GM19467 (cell line): ENCODE measurements around the gene FAM83E.

ENCODE experiments used
- ATAC-seq: cut with Tn5 transposase; IDR thresholded peaks from one replicate; pipeline ENCODE4 v1.9.1; 2021; ENCODE audit warnings: mild to moderate bottlenecking, moderate library complexity; ENCODE audit not compliant: unreplicated experiment

FAM83E gene

GRCh38 chr19:48613852-48614435 is 932 bp downstream of the FAM83E start:
- no peak for ATAC-seq

DNA sequence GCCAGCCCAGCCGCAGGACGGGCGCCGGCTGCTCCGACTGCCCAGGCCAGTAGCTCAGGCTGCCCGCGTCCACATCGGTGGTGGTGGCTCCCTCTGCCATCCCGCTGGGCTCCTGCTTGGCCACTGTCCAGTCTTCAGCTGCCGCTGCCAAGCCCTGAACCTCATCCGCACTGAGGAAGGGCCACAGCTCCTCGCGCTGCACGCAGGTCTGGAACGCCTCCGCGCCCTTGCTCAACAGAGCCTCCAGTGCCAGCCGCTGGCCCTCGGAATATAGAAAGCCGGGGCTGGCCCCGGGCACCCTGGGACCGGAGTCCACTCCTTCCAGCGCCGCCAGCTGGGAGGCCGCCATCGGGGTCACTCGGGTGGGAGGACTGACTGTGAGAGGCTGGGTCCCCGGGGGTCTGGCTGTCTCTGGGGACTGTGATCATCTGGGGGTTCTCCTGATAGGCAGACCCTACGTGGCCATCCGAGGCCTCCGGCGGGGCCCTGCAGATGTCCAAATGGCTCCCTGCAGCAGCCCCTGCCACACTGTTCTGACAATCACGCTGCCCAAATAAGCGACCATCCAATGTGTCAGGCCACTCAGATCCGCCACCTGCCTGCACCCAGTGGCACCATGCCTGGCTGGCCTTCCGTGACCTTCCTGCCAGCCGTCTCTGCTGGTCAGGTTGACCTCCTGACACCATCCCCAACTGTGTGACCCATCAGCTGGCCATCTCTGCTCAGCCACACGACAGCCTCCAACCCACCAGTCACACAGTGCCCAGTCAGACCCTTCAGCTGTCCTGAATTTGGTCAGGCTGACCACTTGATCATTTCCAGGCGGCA is 1.6 kb downstream of the FAM83E start:
- ATAC-seq, result no peak

GRCh38 chr19:48611872-48612271 is 3.0 kb downstream of the FAM83E start:
- ATAC-seq, result no peak

GRCh38 chr19:48609571-48610108 is 5.2 kb downstream of the FAM83E start:
- no peak for ATAC-seq

DNA sequence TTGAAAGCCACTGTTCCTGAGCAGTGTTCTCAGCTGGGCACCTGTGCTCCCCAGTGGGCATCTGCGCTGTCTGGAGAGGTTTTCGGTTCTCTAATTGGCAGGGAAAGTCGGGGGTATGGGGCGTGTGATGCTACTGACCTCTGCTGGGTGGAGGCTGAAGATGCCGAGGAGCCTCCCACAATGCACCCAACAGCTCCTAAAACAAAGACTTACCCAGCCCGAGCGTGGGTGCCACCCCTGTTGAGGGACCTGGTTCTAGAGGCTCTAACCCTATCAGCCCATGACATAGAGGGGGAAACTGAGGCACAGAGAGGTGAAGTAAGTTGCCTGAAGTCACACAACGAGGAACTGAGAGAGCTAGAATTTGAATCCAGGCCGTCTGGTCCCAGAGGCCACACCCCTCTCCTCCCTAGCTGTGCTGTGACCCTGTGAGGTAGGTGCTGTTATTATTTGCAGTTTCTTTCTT is 6.0 kb downstream of the FAM83E start:
- no peak for ATAC-seq

DNA sequence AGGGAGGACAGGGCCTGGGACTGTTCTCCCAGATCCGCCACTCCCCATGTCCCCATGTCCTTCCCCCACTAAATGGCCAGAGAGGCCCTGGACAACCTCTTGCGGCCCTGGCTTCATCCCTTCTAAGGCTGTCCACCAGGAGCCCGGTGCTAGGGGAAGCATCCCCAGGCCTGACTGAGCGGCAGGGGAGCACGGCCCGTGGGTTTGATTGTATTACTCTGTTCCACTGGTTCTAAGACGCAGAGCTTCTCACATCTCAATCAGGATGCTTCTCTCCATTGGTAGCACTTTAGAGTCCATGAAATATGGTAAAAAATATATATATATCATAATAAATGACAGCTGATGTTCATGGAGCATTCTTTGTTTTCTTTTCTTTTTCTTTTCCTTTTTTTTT is 7.5 kb downstream of the FAM83E start:
- no peak for ATAC-seq

- no peak for ATAC-seq
Measured at GRCh38 chr19:48606463-48607358, 8.2 kb downstream of the FAM83E start, which contains the start of gene SPACA4. TSS of gene SPACA4 (plus strand) at chr19:48606742. CDS start at chr19:48606979, 237 bp downstream.

- ATAC-seq, result no peak
Measured at GRCh38 chr19:48603850-48604249, 11.0 kb downstream of the FAM83E start.

DNA sequence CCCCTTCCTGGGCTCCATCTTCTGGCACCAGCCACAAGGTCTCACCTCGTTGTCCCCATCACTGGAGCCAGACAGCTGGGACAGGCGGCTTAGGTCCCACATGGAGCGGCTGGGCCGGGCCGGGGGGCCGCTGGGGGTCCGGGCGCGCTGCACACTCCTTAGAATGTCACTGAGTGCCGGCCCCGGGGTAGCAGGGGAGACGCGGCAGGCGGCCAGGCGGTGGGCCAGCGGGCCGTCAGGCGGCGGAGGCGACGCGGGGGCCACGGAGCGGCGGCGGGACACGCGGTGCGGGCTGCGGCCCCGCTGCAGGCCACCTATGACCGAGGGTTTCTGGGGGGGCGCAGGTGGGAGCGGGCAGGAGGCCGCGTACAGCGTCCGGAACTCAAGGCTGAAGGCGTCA is 11.4 kb downstream of the FAM83E start:
- ATAC-seq, result no peak

- ATAC-seq, result no peak
Measured at GRCh38 chr19:48603001-48603400, 11.9 kb downstream of the FAM83E start.

- ATAC-seq, result no peak
Measured at GRCh38 chr19:48600679-48601417, 14.0 kb downstream of the FAM83E start.

- ATAC-seq, result no peak
Measured at GRCh38 chr19:48598996-48599700, 15.7 kb downstream of the FAM83E start.

GRCh38 chr19:48596679-48597465 is 18.0 kb downstream of the FAM83E start:
- no peak for ATAC-seq

DNA sequence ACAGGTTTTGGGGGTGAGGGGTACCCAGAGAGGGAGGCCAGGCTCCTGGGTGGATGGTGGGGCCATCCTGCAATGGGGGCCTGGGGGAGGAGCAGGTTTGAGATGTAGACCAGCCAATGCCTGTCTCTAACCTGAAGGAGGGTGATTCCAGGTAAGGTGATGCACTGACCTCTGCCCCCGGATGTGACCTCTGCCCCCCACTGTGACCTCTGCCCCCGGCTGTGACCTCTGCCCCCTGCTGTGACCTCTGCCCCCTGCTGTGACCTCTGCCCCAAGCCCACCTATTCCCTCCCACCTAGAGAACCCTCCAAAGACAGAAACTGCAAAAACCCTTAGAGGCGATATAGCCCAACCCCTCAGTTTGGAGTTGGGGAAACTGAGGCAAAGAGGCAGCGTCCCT is 18.6 kb downstream of the FAM83E start:
- ATAC-seq, result no peak

GRCh38 chr19:48595833-48596232 is 19.0 kb downstream of the FAM83E start:
- no peak for ATAC-seq

DNA sequence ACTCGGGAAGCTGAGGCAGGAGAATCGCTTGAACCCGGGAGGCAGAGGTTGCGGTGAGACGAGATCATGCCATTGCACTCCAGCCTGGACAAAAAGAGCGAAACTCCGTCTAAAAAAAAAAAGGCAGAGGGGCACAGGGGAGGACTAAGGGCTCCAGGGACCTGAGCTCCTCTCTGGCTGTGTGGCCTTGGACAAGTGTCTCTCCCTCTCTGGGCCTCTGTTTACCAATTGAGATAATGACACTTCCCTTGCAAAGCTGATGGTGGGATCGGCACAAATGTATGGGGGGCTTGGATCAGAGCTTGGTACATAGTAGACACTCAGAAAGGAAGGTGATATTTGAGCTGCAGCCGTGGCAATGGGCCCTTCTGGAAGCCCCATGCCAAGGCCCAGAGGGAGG is 19.7 kb downstream of the FAM83E start:
- no peak for ATAC-seq

DNA sequence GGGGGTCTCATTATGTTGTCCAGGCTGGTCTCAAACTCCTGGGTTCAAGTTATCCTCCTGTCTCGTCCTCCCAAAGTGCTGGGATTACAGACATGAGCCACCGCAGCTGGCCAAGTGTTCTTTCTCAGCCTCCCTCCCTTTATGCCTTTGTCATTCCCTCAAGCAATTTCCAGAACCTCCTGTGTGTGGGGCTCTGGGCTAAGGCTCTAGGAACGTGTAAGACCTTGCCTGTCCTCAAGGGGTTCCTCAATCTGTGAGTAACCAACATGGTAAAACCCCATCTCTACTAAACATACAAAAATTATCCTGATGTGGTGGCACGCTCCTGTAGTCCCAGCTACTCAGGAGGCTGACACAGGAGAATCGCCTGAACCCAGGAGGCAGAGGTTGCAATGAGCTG is 23.9 kb downstream of the FAM83E start:
- no peak for ATAC-seq

DNA sequence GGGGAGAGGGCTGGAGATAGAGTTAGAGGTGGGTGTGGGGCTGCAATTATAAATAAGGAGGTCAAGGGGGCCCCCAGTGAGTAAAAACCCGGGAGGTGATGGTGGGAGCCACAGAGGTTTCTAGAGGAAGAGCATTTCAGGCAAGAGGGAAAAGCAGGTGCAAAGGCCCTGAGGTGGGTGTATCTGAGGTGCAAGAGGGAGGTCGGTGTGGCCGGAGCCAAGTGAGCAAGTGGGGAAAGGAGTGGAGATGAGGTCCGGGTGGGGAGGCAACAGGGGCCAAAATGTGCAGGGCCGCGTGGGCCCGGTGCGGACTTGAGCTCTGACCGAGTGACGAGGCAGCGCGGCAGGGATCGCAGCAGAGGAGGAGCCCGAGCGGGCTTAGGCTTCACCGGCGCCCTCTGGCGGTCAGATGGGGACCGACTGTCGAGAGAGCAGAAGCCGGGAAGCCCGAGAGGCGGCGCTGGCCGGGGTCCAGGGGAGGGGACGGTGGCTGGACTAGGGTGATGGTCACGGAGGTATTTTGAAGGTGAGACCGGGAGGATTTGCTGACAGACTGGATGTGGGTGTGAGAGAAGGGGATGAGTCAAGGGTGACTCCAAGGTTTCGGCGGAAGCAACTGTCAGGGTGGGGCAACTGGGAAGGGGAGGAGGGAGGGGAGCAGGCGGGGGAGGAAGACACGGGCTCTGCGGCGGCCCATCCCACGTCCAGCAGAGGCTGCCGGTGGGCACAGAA is 26.0 kb downstream of the FAM83E start:
- ATAC-seq, result no peak
